ENCODE measurements around the gene EYS. TPM values are rescaled to one million over a fixed set of nuclear protein-coding genes. Genes with fewer than 3 reads are reported as not detected.

The EYS gene
- total and polyA plus RNA-seq, 2 experiments from 2014 or later: 0.04 TPM; not detected in 1

DNA sequence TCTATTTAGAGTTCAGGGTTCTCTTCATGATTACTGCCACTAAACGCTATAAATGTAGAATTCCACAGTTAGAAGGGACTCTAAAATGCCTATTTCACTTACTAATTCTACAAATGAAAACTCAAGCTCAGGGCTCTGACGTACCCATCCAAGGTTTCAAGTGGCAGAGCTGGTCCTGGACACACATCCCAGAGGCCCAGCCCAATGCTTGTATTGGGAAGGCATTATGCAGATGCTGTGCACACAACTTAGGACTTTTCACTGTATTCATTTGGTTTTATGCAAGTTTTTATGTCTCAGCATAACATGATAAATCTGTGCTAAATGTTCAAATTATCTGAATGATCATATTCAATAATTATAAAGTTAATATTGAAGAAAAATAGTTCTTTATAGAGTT lies 1761.0 kb downstream of the EYS start:
- in situ Hi-C loops (cut with MboI): no loop called here
- H3K4me1 ChIP-seq (ENCODE audit: insufficient read depth): no peaks in the 10 kb centered on the region
- peaks cover 4% of the 10 kb centered on the region for H3K27me3 ChIP-seq (replicated peaks; ENCODE audit: insufficient read depth)
- H3K4me3 ChIP-seq: no peak overlapping the region
- DNase-seq: no peak
- no peak overlapping the region for H2AFZ ChIP-seq
- TF ChIP-seq EZH2phosphoT487 (IDR thresholded peaks at IDR 0.05; ENCODE audit: insufficient read depth, low read depth) (no peak), EZH2 (IDR thresholded peaks at IDR 0.05; ENCODE audit: insufficient read depth, poor library complexity, severe bottlenecking) (no peak)
- WGBS, 2 experiments (ENCODE audit: low coverage in 1 of 2, low lambda C conversion rate in 2 of 2, missing lambda C conversion rate in 2 of 2): 15 to 19% methylated on average over 2 of the region's 2 CpGs
- H3F3A ChIP-seq (ENCODE audit: insufficient read depth): no peaks in the 10 kb centered on the region
- H3K4me2 ChIP-seq (ENCODE audit: unreplicated experiment): no peak overlapping the region
- no peaks in the 10 kb centered on the region for H3K36me3 ChIP-seq (ENCODE audit: low read depth)
- H3K9me3 ChIP-seq (ENCODE audit: low read depth): no peaks in the 10 kb centered on the region
- H4K20me1 ChIP-seq (ENCODE audit: insufficient read depth): no peaks in the 10 kb centered on the region
- H3K79me2 ChIP-seq (ENCODE audit: insufficient read depth): no peaks in the 10 kb centered on the region
- H3K9ac ChIP-seq: no peak overlapping the region
- no peaks in the 10 kb centered on the region for H3K9me2 ChIP-seq (ENCODE audit: insufficient read depth)
- H3K27ac ChIP-seq: no peak overlapping the region

DNA sequence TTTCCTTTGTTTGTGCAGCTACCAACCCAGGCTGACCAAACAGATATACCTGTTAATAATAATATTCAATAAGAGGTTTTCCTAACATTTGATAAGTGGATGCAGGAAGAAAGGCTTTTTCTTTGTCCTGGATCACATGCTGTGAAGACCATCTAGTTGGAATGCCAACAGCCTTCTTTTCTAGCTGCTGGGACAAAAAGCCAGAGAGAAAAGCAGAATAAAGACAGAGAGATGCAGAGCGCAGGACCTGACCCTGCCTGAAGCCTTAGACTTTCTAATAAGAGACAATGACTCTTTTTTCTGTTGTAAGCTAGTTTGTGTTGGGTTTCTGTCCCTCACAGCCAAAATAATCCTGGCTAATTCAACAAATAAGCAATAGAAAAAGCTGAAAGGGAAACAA lies 1763.2 kb downstream of the EYS start:
- Histone ChIP-seq H3K4me2 (ENCODE audit: unreplicated experiment) (no peak overlapping the region), H2AFZ (no peak overlapping the region), H3K9me3 (ENCODE audit: low read depth) (no peaks in the 10 kb centered on the region), H3K4me3 (no peak overlapping the region), H3K27me3 (replicated peaks; ENCODE audit: insufficient read depth) (peaks cover 4% of the 10 kb centered on the region), H4K20me1 (ENCODE audit: insufficient read depth) (no peaks in the 10 kb centered on the region), H3K79me2 (ENCODE audit: insufficient read depth) (no peaks in the 10 kb centered on the region), H3K27ac (no peak overlapping the region), H3K36me3 (ENCODE audit: low read depth) (no peaks in the 10 kb centered on the region), H3K9ac (no peak overlapping the region), H3K4me1 (ENCODE audit: insufficient read depth) (no peaks in the 10 kb centered on the region), H3F3A (ENCODE audit: insufficient read depth) (no peaks in the 10 kb centered on the region), H3K9me2 (ENCODE audit: insufficient read depth) (no peaks in the 10 kb centered on the region)
- in situ Hi-C loops (cut with MboI): no loop called here
- 48 to 57% methylated on average over 1 of the region's 1 CpG for WGBS, 2 experiments (ENCODE audit: low coverage in 1 of 2, low lambda C conversion rate in 2 of 2, missing lambda C conversion rate in 2 of 2)
- TF ChIP-seq EZH2phosphoT487 (IDR thresholded peaks at IDR 0.05; ENCODE audit: insufficient read depth, low read depth) (no peak), EZH2 (IDR thresholded peaks at IDR 0.05; ENCODE audit: insufficient read depth, poor library complexity, severe bottlenecking) (no peak)
- DNase-seq: no peak

GRCh38 chr6:63941747-63942470 lies 1765.1 kb downstream of the EYS start:
- H2AFZ ChIP-seq: no peak overlapping the region
- peaks cover 6% of the 10 kb centered on the region; the same call in 1 of the 2 replicates for H3K27me3 ChIP-seq (replicated peaks; ENCODE audit: insufficient read depth)
- no peak overlapping the region for H3K9ac ChIP-seq
- no peak overlapping the region for H3K4me3 ChIP-seq
- no peaks in the 10 kb centered on the region for H3K9me2 ChIP-seq (ENCODE audit: insufficient read depth)
- no peaks in the 10 kb centered on the region for H4K20me1 ChIP-seq (ENCODE audit: insufficient read depth)
- H3K79me2 ChIP-seq (ENCODE audit: insufficient read depth): no peaks in the 10 kb centered on the region
- TF ChIP-seq EZH2 (IDR thresholded peaks at IDR 0.05; ENCODE audit: insufficient read depth, poor library complexity, severe bottlenecking) (no peak), EZH2phosphoT487 (IDR thresholded peaks at IDR 0.05; ENCODE audit: insufficient read depth, low read depth) (no peak)
- H3K27ac ChIP-seq: no peak overlapping the region
- DNase-seq: no peak
- 32 to 48% methylated on average over 2 of the region's 2 CpGs for WGBS, 2 experiments (ENCODE audit: low coverage in 1 of 2, low lambda C conversion rate in 2 of 2, missing lambda C conversion rate in 2 of 2)
- H3K4me2 ChIP-seq (ENCODE audit: unreplicated experiment): no peak overlapping the region
- no peaks in the 10 kb centered on the region for H3K4me1 ChIP-seq (ENCODE audit: insufficient read depth)
- no peaks in the 10 kb centered on the region for H3F3A ChIP-seq (ENCODE audit: insufficient read depth)
- no peaks in the 10 kb centered on the region for H3K9me3 ChIP-seq (ENCODE audit: low read depth)
- no peaks in the 10 kb centered on the region for H3K36me3 ChIP-seq (ENCODE audit: low read depth)
- in situ Hi-C loops (cut with MboI): no loop called here

GRCh38 chr6:63940056-63940455 lies 1767.0 kb downstream of the EYS start:
- H3F3A ChIP-seq (ENCODE audit: insufficient read depth): no peaks in the 10 kb centered on the region
- no peak overlapping the region for H3K27ac ChIP-seq
- in situ Hi-C loops (cut with MboI): no loop called here
- H4K20me1 ChIP-seq (ENCODE audit: insufficient read depth): no peaks in the 10 kb centered on the region
- no peak overlapping the region for H2AFZ ChIP-seq
- no peak overlapping the region for H3K4me3 ChIP-seq
- TF ChIP-seq EZH2 (IDR thresholded peaks at IDR 0.05; ENCODE audit: insufficient read depth, poor library complexity, severe bottlenecking) (no peak), EZH2phosphoT487 (IDR thresholded peaks at IDR 0.05; ENCODE audit: insufficient read depth, low read depth) (no peak)
- 75 to 86% methylated on average over 1 of the region's 1 CpG for WGBS, 2 experiments (ENCODE audit: low coverage in 1 of 2, low lambda C conversion rate in 2 of 2, missing lambda C conversion rate in 2 of 2)
- H3K27me3 ChIP-seq (replicated peaks; ENCODE audit: insufficient read depth): peaks cover 6% of the 10 kb centered on the region; the same call in 1 of the 2 replicates
- no peaks in the 10 kb centered on the region for H3K36me3 ChIP-seq (ENCODE audit: low read depth)
- no peak overlapping the region for H3K9ac ChIP-seq
- no peak for DNase-seq
- no peaks in the 10 kb centered on the region for H3K4me1 ChIP-seq (ENCODE audit: insufficient read depth)
- no peaks in the 10 kb centered on the region for H3K9me3 ChIP-seq (ENCODE audit: low read depth)
- no peak overlapping the region for H3K4me2 ChIP-seq (ENCODE audit: unreplicated experiment)
- no peaks in the 10 kb centered on the region for H3K79me2 ChIP-seq (ENCODE audit: insufficient read depth)
- no peaks in the 10 kb centered on the region for H3K9me2 ChIP-seq (ENCODE audit: insufficient read depth)

All from GM23248 (cell line).